ENCODE data around the gene AZU1.

- no peak for TF ChIP-seq POLR2A (IDR thresholded peaks at IDR 0.05; ENCODE audit: low read length)
- TF ChIP-seq GATA1 (IDR thresholded peaks at IDR 0.05; ENCODE audit: low read depth, low read length), result no peak
These were observed 40.1 kb upstream of the AZU1 start for GRCh38 chr19:787536-787935.

Measured in erythroblast (primary cell).